Astrocyte (in vitro differentiated cells and primary cell): Measurements from ENCODE around the gene ZBTB18. TPM values are rescaled to one million over a fixed set of nuclear protein-coding genes. Genes with fewer than 3 reads are reported as not detected.

Source experiments
- DNase-seq: peaks from one replicate; pipeline ENCODE4 v3.0.0-alpha.2; 2010; ENCODE audit warnings: low read depth
- FAIRE-seq: peaks from 2 replicates; lab custom pipeline; 2011; peaks lifted over from hg19 to GRCh38; lab: Jason Lieb, UNC
- H2AFZ ChIP-seq: 2 replicates; pipeline ENCODE4 v1.6.0; 2012; ENCODE audit warnings: low read depth, low read length, inconsistent platforms
- H3K27ac ChIP-seq: 2 replicates; pipeline ENCODE4 v1.5.1; 2011; ENCODE audit warnings: low read depth, low read length, inconsistent platforms
- H3K27me3 ChIP-seq: 2 replicates; pipeline ENCODE4 v1.6.0; 2011; ENCODE audit warnings: low read length, inconsistent platforms; ENCODE audit not compliant: insufficient read depth
- H3K36me3 ChIP-seq: 2 replicates; pipeline ENCODE4 v1.5.1; 2011; ENCODE audit warnings: low read length, inconsistent platforms; ENCODE audit not compliant: insufficient read depth
- H3K4me1 ChIP-seq: 2 replicates; pipeline ENCODE4 v1.5.1; 2011; ENCODE audit warnings: low read length, inconsistent platforms; ENCODE audit not compliant: insufficient read depth
- H3K4me2 ChIP-seq: 2 replicates; pipeline ENCODE4 v1.6.0; 2012; ENCODE audit warnings: low read length, inconsistent platforms
- H3K4me3 ChIP-seq: 2 replicates; pipeline ENCODE4 v1.5.1; 2011; ENCODE audit warnings: low read depth, mild to moderate bottlenecking, low read length, inconsistent platforms; ENCODE audit not compliant: insufficient read depth
- H3K79me2 ChIP-seq: 2 replicates; pipeline ENCODE4 v1.6.0; 2012; ENCODE audit warnings: mild to moderate bottlenecking, low read length, inconsistent platforms; ENCODE audit not compliant: insufficient read depth
- H3K9ac ChIP-seq: 2 replicates; pipeline ENCODE4 v1.6.0; 2012; ENCODE audit warnings: mild to moderate bottlenecking, low read length, inconsistent platforms
- H3K9me3 ChIP-seq: 2 replicates; pipeline ENCODE4 v1.5.1; 2012; ENCODE audit warnings: low read depth, mild to moderate bottlenecking, low read length, inconsistent platforms; ENCODE audit not compliant: insufficient read depth
- H4K20me1 ChIP-seq: 2 replicates; pipeline ENCODE4 v1.6.0; 2012; ENCODE audit warnings: low read length, inconsistent platforms; ENCODE audit not compliant: insufficient read depth
- H3K27ac Mint-ChIP-seq: one replicate; pipeline ENCODE4 v1.8.0; 2021; ENCODE audit warnings: mild to moderate bottlenecking, mixed read lengths; ENCODE audit not compliant: unreplicated experiment
- H3K27me3 Mint-ChIP-seq: one replicate; pipeline ENCODE4 v1.8.0; 2021; ENCODE audit warnings: low read depth, mixed read lengths; ENCODE audit not compliant: unreplicated experiment
- H3K36me3 Mint-ChIP-seq: one replicate; pipeline ENCODE4 v1.8.0; 2021; ENCODE audit warnings: low read depth, mixed read lengths; ENCODE audit not compliant: unreplicated experiment
- H3K4me1 Mint-ChIP-seq: one replicate; pipeline ENCODE4 v1.8.0; 2021; ENCODE audit warnings: low read depth, mixed read lengths; ENCODE audit not compliant: unreplicated experiment
- H3K4me3 Mint-ChIP-seq: one replicate; pipeline ENCODE4 v1.8.0; 2021; ENCODE audit warnings: mild to moderate bottlenecking, moderate library complexity, mixed read lengths; ENCODE audit not compliant: unreplicated experiment
- H3K9me3 Mint-ChIP-seq: one replicate; pipeline ENCODE4 v1.8.0; 2021; ENCODE audit warnings: mild to moderate bottlenecking, mixed read lengths; ENCODE audit not compliant: unreplicated experiment
- CTCF ChIP-seq: IDR thresholded peaks from 2 replicates; pipeline ENCODE4 v1.5.1; 2011; ENCODE audit warnings: low read depth, mild to moderate bottlenecking, inconsistent platforms, low read length, moderate library complexity; ENCODE audit not compliant: insufficient read depth
- EZH2 ChIP-seq: IDR thresholded peaks from 2 replicates; pipeline ENCODE4 v1.6.1; 2012; ENCODE audit warnings: mild to moderate bottlenecking, low read length, inconsistent platforms; ENCODE audit not compliant: insufficient read depth
- total RNA-seq: library from RNA; stranded (reverse); gene quantifications from 2 replicates; pipeline ENCODE4 v1.2.1, GENCODE V29; 2021

Gene ZBTB18
- total RNA-seq, 1 donor from 2014 or later: 19.2 TPM

- TF ChIP-seq CTCF (no peak), EZH2 (no peak)
- H3K79me2 ChIP-seq: no peaks in the 10 kb centered on the region
Observed at GRCh38 chr1:244006381-244006901, 44.6 kb upstream of the ZBTB18 start.

GRCh38 chr1:244006961-244007360, 44.1 kb upstream of the ZBTB18 start:
- DNase-seq (no peak), FAIRE-seq (no peak)
- H3K4me1 ChIP-seq: peaks cover 8% of the 10 kb centered on the region
- no peak overlapping the region for H3K27ac ChIP-seq
- no peaks in the 10 kb centered on the region for H3K9me3 ChIP-seq
- no peak overlapping the region for H3K4me2 ChIP-seq
- Mint-ChIP-seq H3K27me3 (peaks cover 22% of the 10 kb centered on the region), H3K4me3 (no peak overlapping the region), H3K27ac (no peak overlapping the region), H3K4me1 (peaks cover 1% of the 10 kb centered on the region), H3K36me3 (no peaks in the 10 kb centered on the region), H3K9me3 (no peaks in the 10 kb centered on the region)
- no peaks in the 10 kb centered on the region for H3K79me2 ChIP-seq
- H4K20me1 ChIP-seq: no peaks in the 10 kb centered on the region
- TF ChIP-seq CTCF: no peak
- no peak for TF ChIP-seq EZH2
- peaks cover 8% of the 10 kb centered on the region for H3K27me3 ChIP-seq
- no peaks in the 10 kb centered on the region for H3K36me3 ChIP-seq
- no peak overlapping the region for H3K4me3 ChIP-seq
- no peak overlapping the region for H2AFZ ChIP-seq
- H3K9ac ChIP-seq: no peak overlapping the region

More at GRCh38 chr1:244006381-244006901, 44.6 kb upstream of the ZBTB18 start:
- Histone ChIP-seq H2AFZ (no peak overlapping the region), H3K27me3 (peaks cover 11% of the 10 kb centered on the region), H3K4me2 (no peak overlapping the region), H3K4me3 (no peak overlapping the region), H3K27ac (no peak overlapping the region), H3K9me3 (no peaks in the 10 kb centered on the region), H3K4me1 (peaks cover 2% of the 10 kb centered on the region), H3K9ac (no peak overlapping the region), H3K36me3 (no peaks in the 10 kb centered on the region), H4K20me1 (no peaks in the 10 kb centered on the region)
- peaks cover 22% of the 10 kb centered on the region for H3K27me3 Mint-ChIP-seq
- no peaks in the 10 kb centered on the region for H3K36me3 Mint-ChIP-seq
- no peak overlapping the region for H3K4me3 Mint-ChIP-seq
- H3K27ac Mint-ChIP-seq: no peak overlapping the region
- H3K4me1 Mint-ChIP-seq: no peaks in the 10 kb centered on the region
- DNase-seq (no peak), FAIRE-seq (no peak)
- H3K9me3 Mint-ChIP-seq: no peaks in the 10 kb centered on the region

- Mint-ChIP-seq H3K4me3 (no peak overlapping the region), H3K4me1 (peaks cover 6% of the 10 kb centered on the region), H3K36me3 (no peaks in the 10 kb centered on the region), H3K9me3 (no peaks in the 10 kb centered on the region), H3K27ac (no peak overlapping the region), H3K27me3 (peaks cover 4% of the 10 kb centered on the region)
- H3K4me1 ChIP-seq: peaks cover 16% of the 10 kb centered on the region
- H2AFZ ChIP-seq: no peak overlapping the region
- no peaks in the 10 kb centered on the region for H3K9me3 ChIP-seq
- H4K20me1 ChIP-seq: no peaks in the 10 kb centered on the region
- no peak for FAIRE-seq
- H3K27ac ChIP-seq: no peak overlapping the region
- no peak overlapping the region for H3K4me2 ChIP-seq
- peak; percentile 45 for DNase-seq
- H3K79me2 ChIP-seq: no peaks in the 10 kb centered on the region
- no peak overlapping the region for H3K4me3 ChIP-seq
- no peak overlapping the region for H3K9ac ChIP-seq
- no peaks in the 10 kb centered on the region for H3K36me3 ChIP-seq
- peaks cover 9% of the 10 kb centered on the region for H3K27me3 ChIP-seq
- TF ChIP-seq CTCF: no peak
- TF ChIP-seq EZH2: no peak
Observed at GRCh38 chr1:244010191-244010590, 40.9 kb upstream of the ZBTB18 start.
